ENCODE measurements around the gene ARHGEF17. TPM values are rescaled to one million over a fixed set of nuclear protein-coding genes. Genes with fewer than 3 reads are reported as not detected.

The ARHGEF17 gene
- total and polyA plus RNA-seq, 2 of the 13 experiments (the other 11 are each of a cell fraction or from before 2014, with no cell fraction given) = 10.7 to 28.8 TPM

DNA sequence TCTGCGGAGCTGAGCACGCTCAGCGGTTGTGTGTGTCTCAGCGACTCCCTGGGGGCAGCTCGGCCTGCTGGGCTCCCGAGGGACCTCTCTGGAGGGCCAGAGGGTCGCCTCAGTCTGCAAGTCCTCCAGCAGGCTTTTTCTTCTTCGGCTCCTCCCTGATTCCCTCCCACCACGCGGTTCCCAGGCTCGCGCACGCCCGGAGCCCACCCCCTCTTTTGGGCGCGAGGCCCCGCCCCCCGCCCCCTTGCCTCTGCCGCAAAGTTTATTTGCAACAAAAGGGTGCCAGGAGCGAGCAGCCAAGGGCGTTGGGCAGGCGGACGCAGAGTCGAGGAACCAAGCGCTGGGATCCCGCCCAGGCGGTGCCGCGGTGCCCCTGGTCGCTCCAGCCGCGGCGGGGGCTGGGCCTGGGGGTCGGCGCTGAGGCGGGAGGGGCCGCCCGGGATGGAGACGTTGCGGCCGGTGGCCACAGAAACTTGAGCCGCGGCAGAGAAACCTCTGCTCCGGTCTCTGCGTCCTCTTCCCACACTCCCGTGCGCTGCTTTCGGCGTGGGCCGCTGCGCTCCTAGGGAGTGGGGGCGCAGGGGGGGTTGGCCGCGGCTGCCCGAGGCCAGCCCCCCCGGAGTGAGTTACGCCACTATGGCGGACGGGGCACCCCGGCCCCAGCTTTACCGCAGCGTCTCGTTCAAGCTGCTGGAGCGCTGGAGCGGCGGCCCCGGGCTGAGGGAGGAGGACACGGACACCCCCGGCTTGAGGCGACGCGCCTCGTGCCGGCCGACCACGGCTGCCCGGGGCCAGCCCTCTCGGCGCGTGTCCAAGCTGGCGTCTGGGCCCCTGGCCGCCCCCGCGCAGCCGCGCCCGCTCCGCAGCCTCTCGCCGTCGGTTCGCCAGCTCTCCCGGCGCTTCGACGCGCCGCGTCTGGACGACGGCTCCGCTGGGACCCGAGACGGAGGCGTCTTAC is at the start of gene ARHGEF17 (continued):
- TF ChIP-seq, protein P1, sequence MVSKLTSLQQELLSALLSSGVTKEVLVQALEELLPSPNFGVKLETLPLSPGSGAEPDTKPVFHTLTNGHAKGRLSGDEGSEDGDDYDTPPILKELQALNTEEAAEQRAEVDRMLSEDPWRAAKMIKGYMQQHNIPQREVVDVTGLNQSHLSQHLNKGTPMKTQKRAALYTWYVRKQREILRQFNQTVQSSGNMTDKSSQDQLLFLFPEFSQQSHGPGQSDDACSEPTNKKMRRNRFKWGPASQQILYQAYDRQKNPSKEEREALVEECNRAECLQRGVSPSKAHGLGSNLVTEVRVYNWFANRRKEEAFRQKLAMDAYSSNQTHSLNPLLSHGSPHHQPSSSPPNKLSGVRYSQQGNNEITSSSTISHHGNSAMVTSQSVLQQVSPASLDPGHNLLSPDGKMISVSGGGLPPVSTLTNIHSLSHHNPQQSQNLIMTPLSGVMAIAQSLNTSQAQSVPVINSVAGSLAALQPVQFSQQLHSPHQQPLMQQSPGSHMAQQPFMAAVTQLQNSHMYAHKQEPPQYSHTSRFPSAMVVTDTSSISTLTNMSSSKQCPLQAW (CRISPR knock-in tag; IDR thresholded peaks at IDR 0.05) = no peak
- peak; percentile 33; the same call in 1 of the 2 replicates for TF ChIP-seq ARID2 (CRISPR knock-in tag; IDR thresholded peaks at IDR 0.05; ENCODE audit: borderline replicate concordance)
- peak; percentile 40; the same call in 1 of the 2 replicates for TF ChIP-seq DMAP1 (CRISPR knock-in tag; IDR thresholded peaks at IDR 0.05)
- no peak for TF ChIP-seq PRDM10 (CRISPR knock-in tag; IDR thresholded peaks at IDR 0.05; ENCODE audit: low read depth)
- no peak for TF ChIP-seq AHR (CRISPR knock-in tag; IDR thresholded peaks at IDR 0.05)
- no peak; the same call in 1 of the 2 replicates for TF ChIP-seq ZBTB7B (CRISPR knock-in tag; IDR thresholded peaks at IDR 0.05)
- no peak for TF ChIP-seq ZNF503 (CRISPR knock-in tag; IDR thresholded peaks at IDR 0.05)
- TF ChIP-seq, protein P2, sequence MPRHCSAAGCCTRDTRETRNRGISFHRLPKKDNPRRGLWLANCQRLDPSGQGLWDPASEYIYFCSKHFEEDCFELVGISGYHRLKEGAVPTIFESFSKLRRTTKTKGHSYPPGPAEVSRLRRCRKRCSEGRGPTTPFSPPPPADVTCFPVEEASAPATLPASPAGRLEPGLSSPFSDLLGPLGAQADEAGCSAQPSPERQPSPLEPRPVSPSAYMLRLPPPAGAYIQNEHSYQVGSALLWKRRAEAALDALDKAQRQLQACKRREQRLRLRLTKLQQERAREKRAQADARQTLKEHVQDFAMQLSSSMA (CRISPR knock-in tag; IDR thresholded peaks at IDR 0.05) = 0 out of 2 replicates have a peak, but pooled peaks have one; percentile 56
- no peak for TF ChIP-seq ZNF510 (CRISPR knock-in tag; IDR thresholded peaks at IDR 0.05; ENCODE audit: low read depth)
- no peak for TF ChIP-seq ELF4 (CRISPR knock-in tag; IDR thresholded peaks at IDR 0.05; ENCODE audit: borderline replicate concordance)
- peak; percentile 18; the same call in 1 of the 2 replicates for TF ChIP-seq MXD1 (CRISPR knock-in tag; IDR thresholded peaks at IDR 0.05)
- TF ChIP-seq ZNF331 (CRISPR knock-in tag; IDR thresholded peaks at IDR 0.05) = no peak
- no peak for TF ChIP-seq ZKSCAN5 (CRISPR knock-in tag; IDR thresholded peaks at IDR 0.05)
- TF ChIP-seq RFXAP (CRISPR knock-in tag; IDR thresholded peaks at IDR 0.05; ENCODE audit: borderline replicate concordance) = no peak
- TF ChIP-seq ZNF776 (CRISPR knock-in tag; IDR thresholded peaks at IDR 0.05) = no peak
- no peak for TF ChIP-seq KLF11 (CRISPR knock-in tag; IDR thresholded peaks at IDR 0.05)
- no peak for TF ChIP-seq HNRNPK (IDR thresholded peaks at IDR 0.05; ENCODE audit: low read depth, low read length, poor library complexity, severe bottlenecking)
- TF ChIP-seq TEF (CRISPR knock-in tag; IDR thresholded peaks at IDR 0.05) = no peak
- no peak for TF ChIP-seq ZNF253 (CRISPR knock-in tag; IDR thresholded peaks at IDR 0.05; ENCODE audit: borderline replicate concordance)

Data from HepG2 (cell line).